ENCODE results near the gene TMEM52B. TPM values are rescaled to one million over a fixed set of nuclear protein-coding genes. Genes with fewer than 3 reads are reported as not detected.

Gene TMEM52B
- total and polyA plus RNA-seq, 2 of the 13 experiments (the other 11 are each of a cell fraction or from before 2014, with no cell fraction given): not detected

DNA sequence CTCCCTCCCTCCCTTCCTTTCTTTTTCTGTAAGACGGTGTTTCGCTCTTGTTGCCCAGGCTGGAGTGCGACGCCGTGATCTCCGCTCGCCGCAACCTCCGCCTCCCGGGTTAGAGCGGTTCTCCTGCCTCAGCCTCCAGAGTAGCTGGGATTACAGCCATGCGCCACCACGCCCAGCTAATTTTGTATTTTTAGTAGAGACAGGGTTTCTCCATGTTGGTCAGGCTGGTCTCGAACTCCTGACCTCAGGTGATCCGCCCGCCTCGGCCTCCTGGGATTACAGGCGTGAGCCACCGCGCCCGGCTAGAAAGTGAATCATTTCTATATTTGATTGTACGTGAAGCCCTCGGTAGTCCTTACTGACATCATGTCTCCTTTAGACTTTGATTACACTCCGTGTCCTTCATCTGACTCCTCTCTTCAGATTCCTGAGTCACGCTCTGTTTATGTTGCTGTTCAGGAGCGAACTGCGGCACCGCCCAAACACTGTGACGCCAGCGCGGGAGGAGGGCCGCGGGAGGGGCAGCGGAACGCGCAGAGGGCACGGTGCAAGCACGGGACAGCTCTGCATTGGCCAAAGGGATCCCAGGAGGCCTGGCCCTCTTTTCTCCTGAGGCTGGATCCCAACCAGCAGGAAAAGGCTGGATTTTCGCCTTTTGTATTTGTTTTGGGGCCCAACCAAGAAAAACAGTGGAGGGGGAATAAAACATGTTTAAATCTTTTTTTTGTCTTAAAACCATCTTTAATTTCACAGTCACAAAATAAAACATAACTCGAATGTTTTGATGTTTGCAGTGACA lies 33.3 kb downstream of the TMEM52B start (continued):
- TF ChIP-seq, protein P1, sequence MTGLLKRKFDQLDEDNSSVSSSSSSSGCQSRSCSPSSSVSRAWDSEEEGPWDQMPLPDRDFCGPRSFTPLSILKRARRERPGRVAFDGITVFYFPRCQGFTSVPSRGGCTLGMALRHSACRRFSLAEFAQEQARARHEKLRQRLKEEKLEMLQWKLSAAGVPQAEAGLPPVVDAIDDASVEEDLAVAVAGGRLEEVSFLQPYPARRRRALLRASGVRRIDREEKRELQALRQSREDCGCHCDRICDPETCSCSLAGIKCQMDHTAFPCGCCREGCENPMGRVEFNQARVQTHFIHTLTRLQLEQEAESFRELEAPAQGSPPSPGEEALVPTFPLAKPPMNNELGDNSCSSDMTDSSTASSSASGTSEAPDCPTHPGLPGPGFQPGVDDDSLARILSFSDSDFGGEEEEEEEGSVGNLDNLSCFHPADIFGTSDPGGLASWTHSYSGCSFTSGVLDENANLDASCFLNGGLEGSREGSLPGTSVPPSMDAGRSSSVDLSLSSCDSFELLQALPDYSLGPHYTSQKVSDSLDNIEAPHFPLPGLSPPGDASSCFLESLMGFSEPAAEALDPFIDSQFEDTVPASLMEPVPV (CRISPR knock-in tag; IDR thresholded peaks at IDR 0.05): no peak
- TF ChIP-seq ZNF232 (CRISPR knock-in tag; IDR thresholded peaks at IDR 0.05; ENCODE audit: borderline replicate concordance) (no peak), ARNT2 (CRISPR knock-in tag; IDR thresholded peaks at IDR 0.05; ENCODE audit: low read depth) (peak; percentile 74), NKX3-1 (CRISPR knock-in tag; IDR thresholded peaks at IDR 0.05) (no peak), ZNF253 (CRISPR knock-in tag; IDR thresholded peaks at IDR 0.05; ENCODE audit: borderline replicate concordance) (no peak), POLR2AphosphoS5 (IDR thresholded peaks at IDR 0.05; ENCODE audit: low read depth, low read length) (peak; percentile 43), ZNF382 (CRISPR knock-in tag; IDR thresholded peaks at IDR 0.05; ENCODE audit: borderline replicate concordance) (no peak), ZNF557 (CRISPR knock-in tag; IDR thresholded peaks at IDR 0.05) (no peak), ATRX (CRISPR knock-in tag; IDR thresholded peaks at IDR 0.05; ENCODE audit: borderline replicate concordance) (no peak), FOXC1 (CRISPR knock-in tag; IDR thresholded peaks at IDR 0.05; ENCODE audit: borderline replicate concordance) (no peak), ZNF891 (CRISPR knock-in tag; IDR thresholded peaks at IDR 0.05) (no peak)
- TF ChIP-seq, protein P2, sequence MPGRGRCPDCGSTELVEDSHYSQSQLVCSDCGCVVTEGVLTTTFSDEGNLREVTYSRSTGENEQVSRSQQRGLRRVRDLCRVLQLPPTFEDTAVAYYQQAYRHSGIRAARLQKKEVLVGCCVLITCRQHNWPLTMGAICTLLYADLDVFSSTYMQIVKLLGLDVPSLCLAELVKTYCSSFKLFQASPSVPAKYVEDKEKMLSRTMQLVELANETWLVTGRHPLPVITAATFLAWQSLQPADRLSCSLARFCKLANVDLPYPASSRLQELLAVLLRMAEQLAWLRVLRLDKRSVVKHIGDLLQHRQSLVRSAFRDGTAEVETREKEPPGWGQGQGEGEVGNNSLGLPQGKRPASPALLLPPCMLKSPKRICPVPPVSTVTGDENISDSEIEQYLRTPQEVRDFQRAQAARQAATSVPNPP (CRISPR knock-in tag; IDR thresholded peaks at IDR 0.05): no peak
- TF ChIP-seq, protein P3, sequence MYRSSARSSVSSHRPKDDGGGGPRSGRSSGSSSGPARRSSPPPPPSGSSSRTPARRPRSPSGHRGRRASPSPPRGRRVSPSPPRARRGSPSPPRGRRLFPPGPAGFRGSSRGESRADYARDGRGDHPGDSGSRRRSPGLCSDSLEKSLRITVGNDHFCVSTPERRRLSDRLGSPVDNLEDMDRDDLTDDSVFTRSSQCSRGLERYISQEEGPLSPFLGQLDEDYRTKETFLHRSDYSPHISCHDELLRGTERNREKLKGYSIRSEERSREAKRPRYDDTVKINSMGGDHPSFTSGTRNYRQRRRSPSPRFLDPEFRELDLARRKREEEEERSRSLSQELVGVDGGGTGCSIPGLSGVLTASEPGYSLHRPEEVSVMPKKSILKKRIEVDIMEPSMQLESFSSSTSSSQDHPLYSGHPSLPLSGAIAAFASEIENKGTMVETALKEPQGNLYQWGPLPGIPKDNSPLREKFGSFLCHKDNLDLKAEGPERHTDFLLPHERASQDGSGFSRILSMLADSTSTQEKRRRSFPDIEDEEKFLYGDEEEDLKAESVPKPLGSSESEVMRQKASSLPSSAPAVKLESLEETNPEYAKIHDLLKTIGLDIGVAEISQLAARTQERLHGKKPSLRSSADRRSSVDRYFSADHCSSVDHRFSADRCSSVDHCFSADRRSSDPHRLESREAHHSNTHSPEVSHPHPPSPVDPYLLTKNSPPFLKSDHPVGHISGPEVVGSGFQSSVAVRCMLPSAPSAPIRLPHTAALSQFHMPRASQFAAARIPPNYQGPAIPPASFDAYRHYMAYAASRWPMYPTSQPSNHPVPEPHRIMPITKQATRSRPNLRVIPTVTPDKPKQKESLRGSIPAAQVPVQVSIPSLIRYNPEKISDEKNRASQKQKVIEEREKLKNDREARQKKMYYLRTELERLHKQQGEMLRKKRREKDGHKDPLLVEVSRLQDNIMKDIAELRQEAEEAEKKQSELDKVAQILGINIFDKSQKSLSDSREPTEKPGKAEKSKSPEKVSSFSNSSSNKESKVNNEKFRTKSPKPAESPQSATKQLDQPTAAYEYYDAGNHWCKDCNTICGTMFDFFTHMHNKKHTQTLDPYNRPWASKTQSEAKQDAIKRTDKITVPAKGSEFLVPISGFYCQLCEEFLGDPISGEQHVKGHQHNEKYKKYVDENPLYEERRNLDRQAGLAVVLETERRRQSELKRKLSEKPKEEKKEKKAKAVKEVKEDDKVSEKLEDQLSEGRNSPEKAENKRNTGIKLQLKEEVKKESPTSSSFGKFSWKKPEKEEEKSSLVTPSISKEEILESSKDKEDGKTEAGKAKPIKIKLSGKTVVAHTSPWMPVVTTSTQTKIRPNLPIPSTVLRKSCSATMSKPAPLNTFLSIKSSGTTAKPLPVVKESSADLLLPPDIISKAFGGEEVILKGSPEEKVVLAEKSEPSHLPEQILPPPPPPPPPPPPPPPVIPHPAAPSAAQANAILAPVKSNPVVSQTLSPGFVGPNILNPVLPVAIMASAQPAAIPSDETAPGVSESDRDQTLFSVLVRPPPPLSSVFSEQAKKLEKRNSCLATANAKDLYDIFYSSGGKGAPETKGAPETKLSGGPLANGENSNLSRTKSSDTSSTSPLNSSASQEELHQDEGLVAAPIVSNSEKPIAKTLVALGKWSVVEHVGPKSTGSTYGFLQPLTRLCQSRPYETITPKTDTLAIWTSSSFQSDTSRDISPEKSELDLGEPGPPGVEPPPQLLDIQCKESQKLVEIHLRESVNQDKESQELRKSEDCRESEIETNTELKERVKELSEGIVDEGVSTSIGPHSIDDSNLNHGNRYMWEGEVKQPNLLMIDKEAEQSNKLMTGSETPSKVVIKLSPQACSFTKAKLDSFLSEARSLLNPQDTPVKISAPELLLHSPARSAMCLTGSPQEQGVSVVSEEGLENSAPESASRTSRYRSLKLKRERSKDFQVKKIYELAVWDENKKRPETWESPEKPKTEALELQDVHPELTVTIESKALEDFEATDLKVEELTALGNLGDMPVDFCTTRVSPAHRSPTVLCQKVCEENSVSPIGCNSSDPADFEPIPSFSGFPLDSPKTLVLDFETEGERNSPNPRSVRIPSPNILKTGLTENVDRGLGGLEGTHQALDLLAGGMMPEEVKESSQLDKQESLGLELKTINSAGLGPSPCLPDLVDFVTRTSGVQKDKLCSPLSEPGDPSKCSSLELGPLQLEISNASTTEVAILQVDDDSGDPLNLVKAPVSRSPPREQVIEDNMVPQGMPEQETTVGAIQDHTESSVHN (CRISPR knock-in tag; IDR thresholded peaks at IDR 0.05): no peak
- TF ChIP-seq, protein P4, sequence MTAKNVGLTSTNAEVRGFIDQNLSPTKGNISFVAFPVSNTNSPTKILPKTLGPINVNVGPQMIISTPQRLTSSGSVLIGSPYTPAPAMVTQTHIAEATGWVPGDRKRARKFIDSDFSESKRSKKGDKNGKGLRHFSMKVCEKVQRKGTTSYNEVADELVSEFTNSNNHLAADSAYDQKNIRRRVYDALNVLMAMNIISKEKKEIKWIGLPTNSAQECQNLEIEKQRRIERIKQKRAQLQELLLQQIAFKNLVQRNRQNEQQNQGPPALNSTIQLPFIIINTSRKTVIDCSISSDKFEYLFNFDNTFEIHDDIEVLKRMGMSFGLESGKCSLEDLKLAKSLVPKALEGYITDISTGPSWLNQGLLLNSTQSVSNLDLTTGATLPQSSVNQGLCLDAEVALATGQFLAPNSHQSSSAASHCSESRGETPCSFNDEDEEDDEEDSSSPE (CRISPR knock-in tag; IDR thresholded peaks at IDR 0.05): 0 out of 2 replicates have a peak, but pooled peaks have one; percentile 34

All from HepG2 (cell line).